Measurements from ENCODE around the gene FBXO31.

DNA sequence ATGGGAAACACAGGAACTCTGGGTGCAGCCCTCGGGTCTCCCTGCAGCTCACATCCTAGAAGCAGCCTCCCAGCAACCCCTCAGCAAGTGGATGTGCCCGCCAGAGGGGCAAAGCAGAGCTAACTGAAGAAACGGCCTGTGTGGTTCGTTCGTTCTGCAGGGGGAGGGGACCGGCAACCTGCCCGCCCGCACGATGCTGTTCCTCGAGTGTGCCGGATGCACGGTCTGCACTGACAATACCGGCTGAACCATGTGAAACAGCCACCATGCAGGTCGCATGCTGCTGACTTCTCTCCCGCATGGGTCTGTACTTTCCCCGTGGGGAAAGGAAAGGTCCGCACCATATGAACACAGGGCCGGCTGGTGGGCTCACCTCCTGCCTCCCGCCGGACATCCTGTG, 41.1 kb downstream of the FBXO31 start:
- no peak for TF ChIP-seq CBX5 (IDR thresholded peaks at IDR 0.05; ENCODE audit: low read depth, low read length)
- TF ChIP-seq POLR2A (IDR thresholded peaks at IDR 0.05; ENCODE audit: control extremely low read depth in 1 of 2, low read depth in 2 of 2, low read length in 2 of 2): no peak
- TF ChIP-seq, protein P1, sequence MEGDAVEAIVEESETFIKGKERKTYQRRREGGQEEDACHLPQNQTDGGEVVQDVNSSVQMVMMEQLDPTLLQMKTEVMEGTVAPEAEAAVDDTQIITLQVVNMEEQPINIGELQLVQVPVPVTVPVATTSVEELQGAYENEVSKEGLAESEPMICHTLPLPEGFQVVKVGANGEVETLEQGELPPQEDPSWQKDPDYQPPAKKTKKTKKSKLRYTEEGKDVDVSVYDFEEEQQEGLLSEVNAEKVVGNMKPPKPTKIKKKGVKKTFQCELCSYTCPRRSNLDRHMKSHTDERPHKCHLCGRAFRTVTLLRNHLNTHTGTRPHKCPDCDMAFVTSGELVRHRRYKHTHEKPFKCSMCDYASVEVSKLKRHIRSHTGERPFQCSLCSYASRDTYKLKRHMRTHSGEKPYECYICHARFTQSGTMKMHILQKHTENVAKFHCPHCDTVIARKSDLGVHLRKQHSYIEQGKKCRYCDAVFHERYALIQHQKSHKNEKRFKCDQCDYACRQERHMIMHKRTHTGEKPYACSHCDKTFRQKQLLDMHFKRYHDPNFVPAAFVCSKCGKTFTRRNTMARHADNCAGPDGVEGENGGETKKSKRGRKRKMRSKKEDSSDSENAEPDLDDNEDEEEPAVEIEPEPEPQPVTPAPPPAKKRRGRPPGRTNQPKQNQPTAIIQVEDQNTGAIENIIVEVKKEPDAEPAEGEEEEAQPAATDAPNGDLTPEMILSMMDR (IDR thresholded peaks at IDR 0.05; ENCODE audit: control extremely low read depth in 1 of 3, insufficient read depth in 1 of 3, low read depth in 1 of 3, low read length in 3 of 3): no peak

Data from H1 (cell line).